Common myeloid progenitor, CD34-positive (primary cell): ENCODE results near the gene DOK7.

Experiments
- CTCF ChIA-PET: fragments of 350-600 bp; sonication (Branson Sonifier 250); formaldehyde crosslinking; loops from one replicate; lab custom pipeline; 2021; ENCODE audit warnings: antibody characterized with exemption; lab: Charles Lee
- POLR2A ChIA-PET: fragments of 350-600 bp; sonication (Branson Sonifier 250); formaldehyde crosslinking; loops from one replicate; lab custom pipeline; 2021; ENCODE audit warnings: antibody characterized with exemption; lab: Charles Lee
- DNase-seq, 3 donors: peaks; one replicate each; pipeline versions ENCODE4 v3.0.0 to v3.0.0-alpha.2; 2013
- H3K27ac ChIP-seq, 2 experiments: 1 replicate in 1 of 2; 2 replicates in 1 of 2; pipeline ENCODE4 v1.7.0; 2013; ENCODE audit warnings: inconsistent platforms in 2 of 2, low read length in 2 of 2, mild to moderate bottlenecking in 2 of 2, low read depth in 1 of 2, moderate library complexity in 1 of 2; ENCODE audit not compliant: severe bottlenecking in 2 of 2, insufficient read depth in 1 of 2, poor library complexity in 1 of 2
- H3K27me3 ChIP-seq, 5 experiments: replicated peaks in 2 of 5; 1 replicate in 3 of 5; 2 replicates in 2 of 5; pipeline versions ENCODE4 v1.6.1 to v1.7.0; 2013; ENCODE audit warnings: low read length in 4 of 5, mild to moderate bottlenecking in 2 of 5, moderate library complexity in 2 of 5, inconsistent platforms in 1 of 5; ENCODE audit not compliant: insufficient read depth in 5 of 5, control insufficient read depth in 4 of 5
- H3K36me3 ChIP-seq, 4 experiments: 1 replicate in 2 of 4; 2 replicates in 2 of 4; pipeline versions ENCODE4 v1.6.1 to v1.7.0; 2013; ENCODE audit warnings: low read length in 3 of 4, control low read depth in 1 of 4, mild to moderate bottlenecking in 1 of 4; ENCODE audit not compliant: control insufficient read depth in 4 of 4, insufficient read depth in 4 of 4
- H3K4me1 ChIP-seq, 4 experiments: 1 replicate in 3 of 4; 2 replicates in 1 of 4; pipeline versions ENCODE4 v1.6.1 to v1.7.1; 2013; ENCODE audit warnings: low read length in 3 of 4, mild to moderate bottlenecking in 3 of 4, control low read depth in 1 of 4, inconsistent platforms in 1 of 4, moderate library complexity in 1 of 4; ENCODE audit not compliant: control insufficient read depth in 4 of 4, insufficient read depth in 4 of 4; ENCODE audit errors: control extremely low read depth in 1 of 4
- H3K4me3 ChIP-seq, 7 experiments: 1 replicate in 4 of 7; 2 replicates in 3 of 7; pipeline versions ENCODE4 v1.5.1 to v1.7.0; 2013; ENCODE audit warnings: mild to moderate bottlenecking in 7 of 7, low read length in 6 of 7, moderate library complexity in 6 of 7, inconsistent platforms in 2 of 7, low read depth in 2 of 7, control low read depth in 1 of 7; ENCODE audit not compliant: insufficient read depth in 4 of 7, control insufficient read depth in 1 of 7; ENCODE audit errors: extremely low read depth in 1 of 7
- H3K9me3 ChIP-seq, 5 experiments: 1 replicate in 4 of 5; 2 replicates in 1 of 5; pipeline versions ENCODE4 v1.6.1 to v1.7.1; 2013; ENCODE audit warnings: low read length in 4 of 5, mild to moderate bottlenecking in 2 of 5, inconsistent platforms in 1 of 5, low read depth in 1 of 5, moderate library complexity in 1 of 5; ENCODE audit not compliant: control insufficient read depth in 4 of 5, insufficient read depth in 2 of 5; ENCODE audit errors: control extremely low read depth in 1 of 5
- WGBS: methylation state at CpG from one replicate; pipeline ENCODE4 v1.1.5; 2013; ENCODE audit not compliant: insufficient coverage; 5-methylcytosine and 5-hydroxymethylcytosine counted together

The DOK7 gene

DNA sequence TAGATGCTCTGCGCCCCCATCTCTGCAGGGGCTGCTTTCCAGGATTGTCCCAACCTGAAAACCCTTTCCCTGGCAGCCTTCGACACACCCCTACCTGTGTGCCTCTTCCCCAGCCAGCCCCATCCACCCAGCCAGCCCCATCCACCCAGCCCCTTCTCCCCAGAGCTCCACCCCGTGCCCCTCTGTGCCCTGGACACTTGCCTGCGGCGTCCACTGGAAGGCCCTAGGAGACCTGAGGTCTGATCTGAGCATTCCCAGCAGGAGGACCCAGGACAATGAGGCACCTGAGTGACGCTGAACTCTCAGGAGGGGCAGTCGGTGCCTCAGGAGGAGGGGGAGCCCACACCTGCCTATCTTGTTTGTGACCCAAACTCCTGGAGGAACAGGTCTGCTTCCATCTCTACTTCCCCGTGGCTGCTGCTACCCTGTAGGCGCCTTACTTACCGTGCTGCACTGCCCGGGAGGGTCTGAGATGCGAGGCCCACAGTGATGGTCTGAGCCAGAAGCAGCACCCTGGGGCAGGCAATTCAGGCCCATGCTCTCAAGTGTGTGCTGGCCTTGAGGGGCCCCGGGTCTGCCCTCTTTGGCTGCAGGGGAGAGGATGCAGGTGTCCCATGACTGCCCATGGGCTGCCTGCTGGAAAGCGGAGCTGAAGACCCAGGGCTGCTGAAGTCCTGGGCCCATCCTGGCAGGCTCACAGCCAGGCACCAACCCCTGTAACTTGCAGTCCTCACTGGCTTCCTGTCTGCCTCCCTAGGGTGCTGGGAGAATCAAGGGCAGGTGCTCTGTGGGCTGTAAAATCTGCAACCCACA, 64.2 kb downstream of the DOK7 start:
- no peak for DNase-seq
- Histone ChIP-seq H3K27me3 (no peaks in the 10 kb centered on the region), H3K4me3 (no peak overlapping the region), H3K27ac (no peak overlapping the region), H3K36me3 (peaks cover 6 to 65% (median 35%) of the 10 kb centered on the region in 4 experiments), H3K9me3 (no peaks in the 10 kb centered on the region), H3K4me1 (peaks cover 0 to 30% (median 17%) of the 10 kb centered on the region in 4 experiments)
- ChIA-PET POLR2A (no interaction called here), CTCF (no interaction called here)
- WGBS = 94% methylated on average over 14 of the region's 14 CpGs

DNA sequence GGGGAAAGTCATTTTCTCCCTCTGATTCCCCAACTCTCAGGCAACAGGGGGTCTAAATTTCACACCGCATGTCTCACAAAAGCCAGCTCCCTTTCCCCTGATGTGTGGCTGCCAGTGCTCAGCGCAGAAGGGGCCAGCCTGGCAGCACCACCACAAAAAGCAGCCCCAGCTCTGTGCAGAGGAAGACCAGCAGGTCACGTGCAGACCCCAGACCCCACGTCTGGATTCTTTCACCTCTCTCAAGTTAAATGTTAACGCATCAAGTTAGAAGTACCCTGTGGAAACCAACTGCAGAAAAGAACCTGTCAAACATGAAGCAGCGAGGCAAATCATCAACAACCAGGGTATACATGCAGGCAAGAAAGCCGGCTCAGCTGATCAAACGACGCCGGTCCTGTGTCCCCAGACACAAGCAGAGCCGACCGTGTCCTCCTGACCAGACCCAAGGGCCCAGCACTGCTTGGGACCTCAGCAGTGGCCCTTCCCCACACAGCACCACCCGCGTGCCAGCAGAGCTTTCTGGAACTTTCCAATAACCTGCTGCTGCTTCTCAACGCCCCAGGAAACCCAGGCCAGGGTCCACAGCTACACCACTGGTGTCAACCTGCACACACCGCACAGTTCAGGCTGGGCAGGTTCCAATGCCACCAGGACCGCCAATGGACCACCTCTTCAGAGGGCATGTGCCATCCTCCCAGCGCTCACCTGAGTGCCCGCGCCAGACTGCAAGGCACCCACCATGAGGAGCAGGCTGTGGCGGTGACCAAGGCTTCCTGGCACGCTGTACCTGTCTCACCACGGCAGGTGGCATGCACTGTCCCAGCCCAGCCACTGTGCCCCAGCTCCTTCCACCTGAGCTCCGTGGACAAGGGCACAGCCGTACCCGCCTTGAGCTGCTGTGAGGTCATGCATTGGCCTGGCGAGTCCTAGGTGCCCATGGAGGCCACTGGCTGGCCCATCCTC, 65.1 kb downstream of the DOK7 start:
- CTCF ChIA-PET = no interaction called here
- Histone ChIP-seq H3K36me3 (peaks cover 6 to 58% (median 32%) of the 10 kb centered on the region in 4 experiments), H3K27me3 (peaks cover 0 to 5% (median under 1%) of the 10 kb centered on the region in 5 experiments), H3K4me1 (peaks cover 0 to 36% (median 23%) of the 10 kb centered on the region in 4 experiments), H3K27ac (no peak overlapping the region), H3K9me3 (no peaks in the 10 kb centered on the region), H3K4me3 (no peak overlapping the region)
- POLR2A ChIA-PET = no interaction called here
- WGBS = 93% methylated on average over 24 of the region's 27 CpGs
- no peak for DNase-seq

DNA sequence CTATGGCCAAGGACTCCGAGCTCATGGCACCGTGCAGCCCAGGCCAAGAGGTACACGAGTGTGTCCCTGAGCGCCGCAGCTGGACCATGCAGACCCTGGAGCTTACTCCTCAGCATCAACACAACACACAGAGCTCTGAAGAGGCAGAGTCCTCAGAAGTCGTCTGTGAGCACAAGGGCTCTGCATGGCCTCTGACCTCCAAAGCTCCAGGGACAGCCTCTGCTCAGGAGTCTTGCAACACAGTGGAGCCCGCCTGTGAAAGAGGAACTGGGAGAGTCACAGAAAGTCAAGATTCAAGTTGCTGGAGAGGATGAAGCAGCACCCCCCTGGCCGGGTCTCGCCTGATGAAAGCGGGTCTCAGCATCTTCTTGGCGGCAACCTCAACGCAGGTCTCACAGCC, 66.3 kb downstream of the DOK7 start:
- Histone ChIP-seq H3K27me3 (peaks cover 0 to 12% (median 2%) of the 10 kb centered on the region in 5 experiments), H3K4me1 (peaks cover 0 to 36% (median 23%) of the 10 kb centered on the region in 4 experiments), H3K4me3 (no peak overlapping the region), H3K9me3 (peaks cover 0 to 2% (median 0%) of the 10 kb centered on the region in 5 experiments), H3K36me3 (peaks cover 6 to 47% (median 21%) of the 10 kb centered on the region in 4 experiments), H3K27ac (no peak overlapping the region)
- DNase-seq = peak in 2 of 3 donors; percentile 15 to 24
- POLR2A ChIA-PET = interaction anchor here (0.7 kb wide), 1 partner anchor 25 kb away, joined by 3 read pairs; no protein-coding TSS in a partner anchor
- CTCF ChIA-PET = no interaction called here
- WGBS = 89% methylated on average over 7 of the region's 12 CpGs

DNA sequence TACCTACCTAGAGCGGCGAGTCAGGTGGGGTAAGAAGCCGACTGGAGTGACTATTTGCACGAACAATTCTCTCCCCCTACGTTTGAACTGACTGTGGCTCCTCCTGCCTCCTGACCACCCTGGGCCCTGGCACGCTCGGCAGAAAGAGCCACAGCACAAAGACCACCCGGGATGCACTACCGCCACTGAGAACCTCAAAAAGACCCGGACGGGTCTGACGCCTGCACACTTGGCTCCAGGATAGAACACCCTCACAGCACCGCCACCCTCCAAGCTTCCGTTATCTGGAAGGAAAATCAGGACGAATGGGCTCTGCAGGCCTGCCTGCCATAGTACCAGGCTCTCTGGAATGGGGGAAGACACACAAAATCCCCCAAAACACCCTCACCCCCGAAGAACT, 66.9 kb downstream of the DOK7 start:
- DNase-seq = no peak
- H3K4me1 ChIP-seq = peaks cover 0 to 36% (median 23%) of the 10 kb centered on the region in 4 experiments
- no peak overlapping the region for H3K27ac ChIP-seq
- no peak overlapping the region for H3K4me3 ChIP-seq
- ChIA-PET CTCF (no interaction called here), POLR2A (no interaction called here)
- H3K27me3 ChIP-seq = peaks cover 0 to 12% (median 2%) of the 10 kb centered on the region in 5 experiments
- H3K36me3 ChIP-seq = peaks cover 0 to 41% (median 15%) of the 10 kb centered on the region in 4 experiments
- 97% methylated on average over 14 of the region's 16 CpGs for WGBS
- peaks cover 0 to 2% (median 0%) of the 10 kb centered on the region in 5 experiments for H3K9me3 ChIP-seq

DNA sequence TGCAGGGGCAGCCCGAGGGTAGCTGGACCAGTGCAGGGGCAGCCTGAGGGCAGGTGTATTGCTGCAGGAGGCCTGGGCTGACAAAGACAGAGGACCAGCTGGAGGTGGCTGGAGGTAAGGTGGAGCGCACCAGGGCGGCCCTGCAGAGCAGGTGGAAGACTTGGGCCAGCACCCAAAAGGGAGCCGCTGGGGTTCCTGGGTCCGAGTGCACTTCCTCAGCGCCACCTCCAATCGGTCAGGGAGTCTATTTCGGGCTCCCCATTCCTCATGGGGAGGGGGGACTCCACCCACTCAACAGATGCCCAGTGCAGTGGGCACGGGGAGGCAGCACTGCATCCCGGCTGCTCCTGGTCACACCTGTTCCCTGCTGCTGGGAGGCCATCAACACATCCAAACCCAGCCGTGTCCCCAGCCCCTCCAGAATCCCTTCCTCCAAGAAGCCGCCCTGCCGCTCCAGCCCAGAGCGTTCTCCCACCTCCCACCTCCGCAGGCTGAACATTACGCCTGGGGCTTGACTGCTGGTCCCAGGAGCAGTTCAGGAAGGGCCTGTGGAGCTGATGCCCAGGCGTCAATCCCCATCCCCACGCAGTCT, 67.7 kb downstream of the DOK7 start:
- Histone ChIP-seq H3K36me3 (peaks cover 0 to 34% (median 13%) of the 10 kb centered on the region in 4 experiments), H3K27me3 (peaks cover 0 to 12% (median 2%) of the 10 kb centered on the region in 5 experiments), H3K9me3 (peaks cover 0 to 3% (median 0%) of the 10 kb centered on the region in 5 experiments), H3K4me1 (peaks cover 0 to 36% (median 23%) of the 10 kb centered on the region in 4 experiments), H3K27ac (no peak overlapping the region), H3K4me3 (peak overlapping the region in 5 of 7 experiments; percentile 0 to 91 (median 76))
- no peak for DNase-seq
- ChIA-PET POLR2A (no interaction called here), CTCF (no interaction called here)
- 93% methylated on average over 14 of the region's 18 CpGs for WGBS

DNA sequence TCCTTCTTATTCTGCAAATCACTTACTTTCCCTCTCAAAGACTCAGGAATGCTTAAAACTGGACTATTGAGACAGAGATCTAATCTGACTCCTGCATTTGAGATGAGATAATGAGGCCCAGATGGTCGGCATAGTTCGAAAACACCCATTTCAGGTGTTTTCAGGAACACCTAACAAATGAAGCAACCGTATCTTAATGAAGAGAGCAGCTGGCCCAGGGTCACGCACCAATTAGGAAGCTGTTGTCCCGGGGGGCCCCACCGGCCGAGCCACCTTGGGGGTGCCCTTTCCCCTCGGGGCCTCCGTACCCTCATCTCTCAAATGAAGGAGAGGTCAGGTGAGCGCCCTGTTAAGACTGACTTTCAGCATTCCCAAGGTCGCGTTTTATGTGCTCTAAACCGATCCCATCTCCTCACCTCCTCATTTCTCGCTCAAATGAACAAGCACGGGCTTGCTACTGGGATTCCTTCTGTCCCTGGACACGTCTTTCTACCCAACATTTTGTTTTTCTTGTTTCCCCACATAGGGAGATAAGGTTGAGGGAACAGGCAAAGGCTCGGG, 68.3 kb downstream of the DOK7 start:
- POLR2A ChIA-PET = no interaction called here
- Histone ChIP-seq H3K4me1 (peaks cover 0 to 36% (median 23%) of the 10 kb centered on the region in 4 experiments), H3K9me3 (peaks cover 0 to 3% (median 0%) of the 10 kb centered on the region in 5 experiments), H3K27ac (peak overlapping the region in 1 of 2 experiments; percentile 25), H3K4me3 (peak overlapping the region in 6 of 7 experiments; percentile 70 to 91 (median 77)), H3K36me3 (peaks cover 0 to 29% (median 13%) of the 10 kb centered on the region in 4 experiments), H3K27me3 (peaks cover 0 to 12% (median 2%) of the 10 kb centered on the region in 5 experiments)
- CTCF ChIA-PET = no interaction called here
- 29% methylated on average over 16 of the region's 17 CpGs for WGBS
- DNase-seq = no peak
